GDM1 (cell line): Measurements from ENCODE around the gene CDK6.

Experiments
- DNase-seq: peaks from one replicate; lab custom pipeline; 2025; lab: John Stamatoyannopoulos, UW

Gene CDK6

GRCh38 chr7:92845736-92846135, 9.4 kb upstream of the CDK6 start:
- DNase-seq: no peak

GRCh38 chr7:92843781-92844180, 7.4 kb upstream of the CDK6 start:
- no peak for DNase-seq

- no peak for DNase-seq
Measured at GRCh38 chr7:92843034-92843760, 6.8 kb upstream of the CDK6 start.

- DNase-seq: no peak
Measured at GRCh38 chr7:92841192-92841591, 4.8 kb upstream of the CDK6 start.

GRCh38 chr7:92840316-92840715, 3.9 kb upstream of the CDK6 start:
- no peak for DNase-seq

- DNase-seq: no peak
Measured at GRCh38 chr7:92839901-92840300, 3.5 kb upstream of the CDK6 start.

GRCh38 chr7:92838934-92839333, 2.6 kb upstream of the CDK6 start:
- no peak for DNase-seq

GRCh38 chr7:92837000-92837749, 802 bp upstream of the CDK6 start:
- no peak for DNase-seq

- peak; percentile 43 for DNase-seq
Measured at GRCh38 chr7:92835851-92836488, 403 bp downstream of the CDK6 start.

GRCh38 chr7:92835261-92835850, 1.0 kb downstream of the CDK6 start:
- peak; percentile 44 for DNase-seq

GRCh38 chr7:92834507-92835260, 1.7 kb downstream of the CDK6 start:
- no peak for DNase-seq

GRCh38 chr7:92833766-92834506, 2.4 kb downstream of the CDK6 start:
- peak; percentile 78 for DNase-seq

- DNase-seq: peak; percentile 77
Measured at GRCh38 chr7:92833024-92833765, 3.2 kb downstream of the CDK6 start.

- no peak for DNase-seq
Measured at GRCh38 chr7:92832534-92833023, 3.8 kb downstream of the CDK6 start.

- no peak for DNase-seq
Measured at GRCh38 chr7:92831716-92832533, 4.4 kb downstream of the CDK6 start.

- DNase-seq: no peak
Measured at GRCh38 chr7:92830532-92831110, 5.8 kb downstream of the CDK6 start.

GRCh38 chr7:92830027-92830426, 6.3 kb downstream of the CDK6 start:
- DNase-seq: no peak

- DNase-seq: no peak
Measured at GRCh38 chr7:92827464-92828120, 8.8 kb downstream of the CDK6 start.
